Choroid plexus epithelial cell (primary cell): ENCODE results near the gene DIP2B.

Experiments used
- DNase-seq: peaks from one replicate; pipeline ENCODE4 v3.0.0-alpha.2; 2010; ENCODE audit warnings: low read depth
- H3K4me3 ChIP-seq: 2 replicates; pipeline ENCODE4 v1.5.1; 2011; ENCODE audit warnings: low read depth, mild to moderate bottlenecking, control low read depth, low read length, moderate library complexity
- TF ChIP-seq, protein P1 (sequence below): conservative IDR thresholded peaks from 2 replicates; pipeline ENCODE4 v1.5.1; 2011; ENCODE audit warnings: low read depth, mild to moderate bottlenecking, control low read depth, inconsistent platforms, low read length, moderate library complexity

DIP2B gene

DNA sequence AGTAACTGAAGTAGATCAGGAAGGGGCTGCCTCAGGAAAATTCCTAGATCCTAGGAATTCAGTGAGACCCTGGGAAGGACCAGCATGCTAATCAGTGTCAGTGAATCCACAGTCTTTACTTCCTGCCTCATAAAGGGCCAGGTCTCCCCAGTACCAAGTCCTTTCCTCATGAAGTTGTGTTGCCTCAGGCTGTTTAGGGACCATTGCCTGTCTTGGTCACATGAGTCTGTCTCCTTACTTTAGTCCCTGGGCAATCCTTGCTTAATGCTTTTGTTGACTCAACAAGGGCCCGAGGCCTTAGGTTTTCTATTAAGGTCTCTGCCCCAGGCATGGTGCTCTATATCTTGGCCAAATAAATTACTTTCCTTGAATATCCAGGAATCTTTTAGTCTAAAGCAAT lies 243.0 kb downstream of the DIP2B start:
- DNase-seq: no peak
- TF ChIP-seq, protein P1, sequence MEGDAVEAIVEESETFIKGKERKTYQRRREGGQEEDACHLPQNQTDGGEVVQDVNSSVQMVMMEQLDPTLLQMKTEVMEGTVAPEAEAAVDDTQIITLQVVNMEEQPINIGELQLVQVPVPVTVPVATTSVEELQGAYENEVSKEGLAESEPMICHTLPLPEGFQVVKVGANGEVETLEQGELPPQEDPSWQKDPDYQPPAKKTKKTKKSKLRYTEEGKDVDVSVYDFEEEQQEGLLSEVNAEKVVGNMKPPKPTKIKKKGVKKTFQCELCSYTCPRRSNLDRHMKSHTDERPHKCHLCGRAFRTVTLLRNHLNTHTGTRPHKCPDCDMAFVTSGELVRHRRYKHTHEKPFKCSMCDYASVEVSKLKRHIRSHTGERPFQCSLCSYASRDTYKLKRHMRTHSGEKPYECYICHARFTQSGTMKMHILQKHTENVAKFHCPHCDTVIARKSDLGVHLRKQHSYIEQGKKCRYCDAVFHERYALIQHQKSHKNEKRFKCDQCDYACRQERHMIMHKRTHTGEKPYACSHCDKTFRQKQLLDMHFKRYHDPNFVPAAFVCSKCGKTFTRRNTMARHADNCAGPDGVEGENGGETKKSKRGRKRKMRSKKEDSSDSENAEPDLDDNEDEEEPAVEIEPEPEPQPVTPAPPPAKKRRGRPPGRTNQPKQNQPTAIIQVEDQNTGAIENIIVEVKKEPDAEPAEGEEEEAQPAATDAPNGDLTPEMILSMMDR: no peak
- no peak overlapping the region for H3K4me3 ChIP-seq

DNA sequence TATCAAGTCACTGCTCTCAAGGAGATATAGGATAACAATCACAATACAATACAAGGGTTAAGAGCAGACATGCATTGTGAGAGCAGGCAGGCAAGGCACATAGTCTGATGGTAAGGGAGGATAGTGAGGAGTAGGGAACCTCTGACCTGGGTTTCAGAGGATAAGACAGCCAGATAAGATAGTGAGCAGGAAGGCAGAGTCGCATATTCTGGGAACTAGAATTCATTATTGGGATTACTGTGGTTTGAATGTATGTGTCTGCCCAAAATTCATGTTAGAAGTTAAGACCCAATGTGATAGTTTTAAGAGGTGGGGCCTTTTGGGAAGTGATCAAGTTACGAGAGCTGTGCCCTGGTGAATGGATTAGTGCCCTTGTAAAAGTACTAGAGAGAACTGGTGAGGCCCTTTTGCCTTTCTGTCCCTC lies 244.7 kb downstream of the DIP2B start:
- no peak for DNase-seq
- TF ChIP-seq, protein P1: no peak
- no peak overlapping the region for H3K4me3 ChIP-seq

DNA sequence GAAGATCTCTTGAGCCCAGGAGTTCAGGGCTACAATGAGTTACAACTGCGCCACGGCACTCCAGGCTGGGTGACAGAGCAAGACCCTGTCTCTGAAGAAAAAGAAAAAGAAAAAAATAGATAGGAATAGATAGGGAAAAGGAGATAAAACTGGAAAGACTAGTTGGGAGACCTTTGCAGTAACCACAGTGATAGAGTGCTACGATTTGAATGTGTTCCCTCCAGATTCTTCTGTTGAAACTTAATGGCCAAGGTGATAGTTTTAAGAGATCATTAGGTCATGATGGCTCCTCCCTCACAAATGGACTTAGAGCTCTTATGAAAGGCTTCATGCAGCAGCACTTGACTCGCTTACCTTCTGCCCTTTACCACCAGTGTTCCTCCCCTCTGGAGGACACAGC lies 245.6 kb downstream of the DIP2B start:
- no peak overlapping the region for H3K4me3 ChIP-seq
- TF ChIP-seq, protein P1: no peak
- no peak for DNase-seq

DNA sequence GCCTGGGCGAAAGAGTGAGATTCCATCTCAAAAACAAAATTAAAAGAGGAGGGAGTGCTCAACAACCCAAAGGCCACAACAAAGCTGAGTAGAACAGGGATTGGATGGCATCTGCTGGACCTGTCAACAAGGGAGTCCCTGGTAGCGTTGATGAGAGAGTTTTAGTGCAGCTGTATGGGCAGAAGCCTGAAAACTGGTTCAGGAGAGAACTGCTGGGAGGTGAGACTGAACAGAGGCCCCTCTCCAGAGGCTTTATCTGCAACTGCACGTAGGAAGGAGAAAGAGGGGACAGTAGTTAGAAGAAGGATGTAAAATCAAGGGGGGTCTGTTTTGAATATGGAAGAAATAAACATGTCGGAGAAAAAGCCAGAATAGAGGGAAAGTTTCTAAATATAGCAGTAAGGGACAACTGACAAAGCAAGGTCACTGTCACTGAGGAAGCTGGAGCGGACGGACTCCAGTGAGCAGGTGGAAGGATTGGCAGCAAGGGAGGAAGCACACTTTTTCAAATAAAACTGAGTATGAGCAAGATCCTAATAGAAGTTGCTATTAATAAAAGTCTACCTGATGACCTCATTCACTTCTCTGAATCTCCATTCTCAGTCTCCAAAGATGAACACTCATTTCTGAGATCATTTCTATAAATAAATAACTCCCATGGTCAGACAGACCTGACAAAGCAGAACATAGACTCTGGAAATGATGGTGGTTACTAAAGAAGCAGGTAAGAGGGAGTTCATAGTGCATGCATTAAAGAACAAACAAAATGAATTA lies 247.3 kb downstream of the DIP2B start:
- peak; percentile 17 for DNase-seq
- H3K4me3 ChIP-seq: no peak overlapping the region
- TF ChIP-seq, protein P1: no peak

DNA sequence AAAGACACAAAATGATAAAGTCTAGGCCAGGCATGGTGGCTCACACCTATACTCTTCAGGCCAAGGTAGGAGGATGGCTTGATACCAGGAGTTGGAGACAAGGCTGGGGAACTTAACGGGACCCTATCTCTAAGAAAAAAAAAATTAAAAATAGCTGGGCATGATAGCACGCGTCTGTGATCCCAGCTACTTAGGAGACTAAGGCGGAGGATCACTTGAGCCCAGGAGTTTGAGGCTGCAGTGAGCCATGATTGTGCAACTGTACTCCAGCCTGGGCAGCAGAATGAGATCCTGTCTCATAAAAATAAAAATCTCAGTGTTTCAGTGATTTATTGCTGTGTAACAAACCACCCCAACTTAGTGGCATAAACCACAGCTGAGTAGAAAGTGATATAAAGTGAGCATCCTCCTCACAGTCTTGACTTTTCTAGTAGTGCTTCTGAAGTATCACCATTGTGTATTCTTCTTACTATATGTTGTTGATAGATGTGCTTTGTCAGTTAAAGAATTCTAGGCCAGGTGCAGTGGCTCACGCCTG lies 248.5 kb downstream of the DIP2B start:
- DNase-seq: no peak
- no peak overlapping the region for H3K4me3 ChIP-seq
- TF ChIP-seq, protein P1: no peak

DNA sequence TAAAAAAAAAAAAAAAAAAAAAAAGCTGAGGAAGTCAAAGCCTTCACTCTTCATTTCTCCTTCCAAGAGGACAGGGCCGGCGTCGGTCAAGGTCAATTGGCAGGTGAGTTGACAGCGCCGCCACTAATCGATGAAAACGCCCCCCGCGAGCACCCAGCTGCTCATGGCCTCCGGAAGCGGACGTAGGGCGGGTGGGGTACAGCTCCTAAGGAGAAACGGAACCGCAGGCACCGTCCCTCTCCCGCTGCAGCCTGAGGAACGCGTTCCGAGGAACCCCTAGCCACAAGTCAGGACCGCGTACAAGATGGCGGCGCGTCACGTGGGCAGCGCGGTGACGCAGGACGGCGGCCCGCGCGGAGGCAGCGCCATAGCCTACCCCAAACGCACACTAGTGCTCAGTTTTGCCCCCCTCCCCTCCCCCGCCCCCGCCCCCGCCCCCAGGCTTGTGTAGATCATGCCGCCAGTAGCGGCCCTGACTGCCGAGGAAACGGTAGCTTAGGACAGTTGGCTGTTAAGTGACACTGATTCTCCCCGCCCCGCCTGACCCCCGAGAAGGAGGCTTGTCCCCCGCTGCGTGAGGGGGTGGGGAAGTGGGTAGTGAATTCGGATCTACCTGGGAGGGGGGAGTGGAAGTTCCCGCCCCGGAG lies 259.0 kb downstream of the DIP2B start, which contains the start of gene ATF1:
Gene ATF1 (plus strand): TSS at position 463 of the 647 bp plus-strand sequence. CDS start 16,045 bp downstream, outside the sequence.
- peak; percentile 94 for DNase-seq
- peak within 1 kb of the TSS; percentile 90 for H3K4me3 ChIP-seq
- TF ChIP-seq, protein P1: no peak
